Measurements from ENCODE around the gene SMARCC2.

- no peak for TF ChIP-seq EZH2 (IDR thresholded peaks at IDR 0.05; ENCODE audit: borderline replicate concordance, low read length)
- TF ChIP-seq, protein P1, sequence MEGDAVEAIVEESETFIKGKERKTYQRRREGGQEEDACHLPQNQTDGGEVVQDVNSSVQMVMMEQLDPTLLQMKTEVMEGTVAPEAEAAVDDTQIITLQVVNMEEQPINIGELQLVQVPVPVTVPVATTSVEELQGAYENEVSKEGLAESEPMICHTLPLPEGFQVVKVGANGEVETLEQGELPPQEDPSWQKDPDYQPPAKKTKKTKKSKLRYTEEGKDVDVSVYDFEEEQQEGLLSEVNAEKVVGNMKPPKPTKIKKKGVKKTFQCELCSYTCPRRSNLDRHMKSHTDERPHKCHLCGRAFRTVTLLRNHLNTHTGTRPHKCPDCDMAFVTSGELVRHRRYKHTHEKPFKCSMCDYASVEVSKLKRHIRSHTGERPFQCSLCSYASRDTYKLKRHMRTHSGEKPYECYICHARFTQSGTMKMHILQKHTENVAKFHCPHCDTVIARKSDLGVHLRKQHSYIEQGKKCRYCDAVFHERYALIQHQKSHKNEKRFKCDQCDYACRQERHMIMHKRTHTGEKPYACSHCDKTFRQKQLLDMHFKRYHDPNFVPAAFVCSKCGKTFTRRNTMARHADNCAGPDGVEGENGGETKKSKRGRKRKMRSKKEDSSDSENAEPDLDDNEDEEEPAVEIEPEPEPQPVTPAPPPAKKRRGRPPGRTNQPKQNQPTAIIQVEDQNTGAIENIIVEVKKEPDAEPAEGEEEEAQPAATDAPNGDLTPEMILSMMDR (conservative IDR thresholded peaks at IDR 0.05 in 1 of 2, IDR thresholded peaks at IDR 0.05 in 1 of 2; ENCODE audit: extremely low read depth in 1 of 2, insufficient read depth in 1 of 2, low read depth in 1 of 2, low read length in 2 of 2) = no peak
Measured at GRCh38 chr12:56158029-56158925, 31.0 kb downstream of the SMARCC2 start, which contains the start of gene MYL6.
